ENCODE results near the gene E2F1.
A peak's percentile ranks its signal among the peaks of the same experiment; 100 is the strongest.

The E2F1 gene

GRCh38 chr20:33669873-33670640 lies 16.1 kb downstream of the E2F1 start:
- Histone ChIP-seq H4K20me1 (ENCODE audit: insufficient read depth, low read length) (no peaks in the 10 kb centered on the region), H3K9ac (ENCODE audit: low read length) (no peak overlapping the region), H3K4me1 (ENCODE audit: low read length) (peaks cover 24% of the 10 kb centered on the region), H3K4me2 (ENCODE audit: low read depth, low read length) (no peak overlapping the region), H3K9me3 (replicated peaks; ENCODE audit: insufficient read depth, low read length) (no peaks in the 10 kb centered on the region), H3F3A (ENCODE audit: insufficient read depth, low read length) (peaks cover 23% of the 10 kb centered on the region), H3K27me3 (replicated peaks; ENCODE audit: insufficient read depth, low read length) (no peaks in the 10 kb centered on the region), H3K36me3 (replicated peaks; ENCODE audit: insufficient read depth, low read length) (no peaks in the 10 kb centered on the region), H2AFZ (ENCODE audit: low read length) (no peak overlapping the region), H3K4me3 (ENCODE audit: low read length) (no peak overlapping the region), H3K79me2 (ENCODE audit: low read length) (peaks cover 30% of the 10 kb centered on the region), H3K9me2 (replicated peaks; ENCODE audit: insufficient read depth, low read length) (no peaks in the 10 kb centered on the region), H3K27ac (ENCODE audit: low read length) (no peak overlapping the region)
- DNase-seq, result no peak
- TF ChIP-seq EZH2 (optimal IDR thresholded peaks at IDR 0.05; ENCODE audit: low read depth, low read length) (no peak), EZH2phosphoT487 (IDR thresholded peaks at IDR 0.05; ENCODE audit: low read length) (no peak), CTCF (IDR thresholded peaks at IDR 0.05; ENCODE audit: low read length) (no peak)

- Histone ChIP-seq H3K79me2 (ENCODE audit: low read length) (peaks cover 30% of the 10 kb centered on the region), H2AFZ (ENCODE audit: low read length) (no peak overlapping the region), H3K9me3 (replicated peaks; ENCODE audit: insufficient read depth, low read length) (no peaks in the 10 kb centered on the region), H3K4me3 (ENCODE audit: low read length) (no peak overlapping the region), H3K4me1 (ENCODE audit: low read length) (peaks cover 22% of the 10 kb centered on the region), H3K4me2 (ENCODE audit: low read depth, low read length) (no peak overlapping the region), H3K27me3 (replicated peaks; ENCODE audit: insufficient read depth, low read length) (no peaks in the 10 kb centered on the region), H3K9ac (ENCODE audit: low read length) (no peak overlapping the region), H3F3A (ENCODE audit: insufficient read depth, low read length) (peaks cover 26% of the 10 kb centered on the region), H4K20me1 (ENCODE audit: insufficient read depth, low read length) (no peaks in the 10 kb centered on the region), H3K36me3 (replicated peaks; ENCODE audit: insufficient read depth, low read length) (no peaks in the 10 kb centered on the region), H3K9me2 (replicated peaks; ENCODE audit: insufficient read depth, low read length) (no peaks in the 10 kb centered on the region), H3K27ac (ENCODE audit: low read length) (no peak overlapping the region)
- DNase-seq, result no peak
- TF ChIP-seq CTCF (IDR thresholded peaks at IDR 0.05; ENCODE audit: low read length) (no peak), EZH2 (optimal IDR thresholded peaks at IDR 0.05; ENCODE audit: low read depth, low read length) (no peak), EZH2phosphoT487 (IDR thresholded peaks at IDR 0.05; ENCODE audit: low read length) (no peak)
Measured at GRCh38 chr20:33669224-33669623, 17.0 kb downstream of the E2F1 start.

GRCh38 chr20:33668466-33669155 lies 17.6 kb downstream of the E2F1 start:
- H3K4me2 ChIP-seq (ENCODE audit: low read depth, low read length), result peak overlapping the region; percentile 98
- H3K9me3 ChIP-seq (replicated peaks; ENCODE audit: insufficient read depth, low read length), result no peaks in the 10 kb centered on the region
- H3K79me2 ChIP-seq (ENCODE audit: low read length), result peaks cover 26% of the 10 kb centered on the region
- H3K36me3 ChIP-seq (replicated peaks; ENCODE audit: insufficient read depth, low read length), result no peaks in the 10 kb centered on the region
- no peak overlapping the region for H3K27ac ChIP-seq (ENCODE audit: low read length)
- no peak overlapping the region; the same call in 1 of the 2 replicates for H3K4me3 ChIP-seq (ENCODE audit: low read length)
- no peaks in the 10 kb centered on the region for H3K9me2 ChIP-seq (replicated peaks; ENCODE audit: insufficient read depth, low read length)
- H4K20me1 ChIP-seq (ENCODE audit: insufficient read depth, low read length), result no peaks in the 10 kb centered on the region
- TF ChIP-seq EZH2 (optimal IDR thresholded peaks at IDR 0.05; ENCODE audit: low read depth, low read length) (no peak), CTCF (IDR thresholded peaks at IDR 0.05; ENCODE audit: low read length) (no peak)
- no peak overlapping the region; the same call in 1 of the 2 replicates for H3K9ac ChIP-seq (ENCODE audit: low read length)
- H3K27me3 ChIP-seq (replicated peaks; ENCODE audit: insufficient read depth, low read length), result no peaks in the 10 kb centered on the region
- H2AFZ ChIP-seq (ENCODE audit: low read length), result no peak overlapping the region
- no peak for DNase-seq
- peaks cover 27% of the 10 kb centered on the region for H3K4me1 ChIP-seq (ENCODE audit: low read length)
- peaks cover 26% of the 10 kb centered on the region for H3F3A ChIP-seq (ENCODE audit: insufficient read depth, low read length)
